ENCODE measurements around the gene NACC2.
"Not testable (repeated sequence)": the region's sequence is repeated elsewhere in the genome, so short reads cannot be mapped to it uniquely, and the experiment has no call there.

Gene NACC2

GRCh38 chr9:136040848-136041247, 54.2 kb downstream of the NACC2 start:
- not testable (repeated sequence) for H3K36me3 ChIP-seq (ENCODE audit: insufficient read depth, low read length); H3K9ac ChIP-seq (ENCODE audit: low read depth, low read length); H3K4me1 ChIP-seq (ENCODE audit: insufficient read depth, low read length); H3K9me3 ChIP-seq (ENCODE audit: control insufficient read depth, insufficient read depth, low read length)

GRCh38 chr9:136039488-136039887, 55.6 kb downstream of the NACC2 start:
- Histone ChIP-seq H3K36me3 (ENCODE audit: insufficient read depth, low read length) (0 out of 2 replicates have a peak, but pooled peaks cover 4% of the 10 kb centered on the region), H3K4me1 (ENCODE audit: insufficient read depth, low read length) (no peaks in the 10 kb centered on the region), H3K9me3 (ENCODE audit: control insufficient read depth, insufficient read depth, low read length) (peaks cover 4% of the 10 kb centered on the region; the same call in 1 of the 2 replicates), H3K9ac (ENCODE audit: low read depth, low read length) (no peak overlapping the region)

GRCh38 chr9:136036848-136037247, 58.2 kb downstream of the NACC2 start:
- Histone ChIP-seq H3K36me3 (ENCODE audit: insufficient read depth, low read length) (peaks cover 4% of the 10 kb centered on the region; the same call in 1 of the 2 replicates), H3K4me1 (ENCODE audit: insufficient read depth, low read length) (no peaks in the 10 kb centered on the region), H3K9ac (ENCODE audit: low read depth, low read length) (no peak overlapping the region), H3K9me3 (ENCODE audit: control insufficient read depth, insufficient read depth, low read length) (peaks cover 4% of the 10 kb centered on the region; the same call in 1 of the 2 replicates)

- Histone ChIP-seq H3K4me1 (ENCODE audit: insufficient read depth, low read length) (no peaks in the 10 kb centered on the region), H3K9me3 (ENCODE audit: control insufficient read depth, insufficient read depth, low read length) (peaks cover 4% of the 10 kb centered on the region; the same call in 1 of the 2 replicates), H3K9ac (ENCODE audit: low read depth, low read length) (no peak overlapping the region), H3K36me3 (ENCODE audit: insufficient read depth, low read length) (peaks cover 4% of the 10 kb centered on the region; the same call in 1 of the 2 replicates)
Observed at GRCh38 chr9:136036050-136036449, 59.0 kb downstream of the NACC2 start.

- Histone ChIP-seq H3K9ac (ENCODE audit: low read depth, low read length) (no peak overlapping the region), H3K9me3 (ENCODE audit: control insufficient read depth, insufficient read depth, low read length) (no peaks in the 10 kb centered on the region), H3K36me3 (ENCODE audit: insufficient read depth, low read length) (peaks cover 12% of the 10 kb centered on the region; the same call in 1 of the 2 replicates), H3K4me1 (ENCODE audit: insufficient read depth, low read length) (no peaks in the 10 kb centered on the region)
Observed at GRCh38 chr9:136031741-136032730, 63.1 kb downstream of the NACC2 start.

GRCh38 chr9:136031094-136031493, 64.0 kb downstream of the NACC2 start:
- no peaks in the 10 kb centered on the region for H3K9me3 ChIP-seq (ENCODE audit: control insufficient read depth, insufficient read depth, low read length)
- peaks cover 12% of the 10 kb centered on the region; the same call in 1 of the 2 replicates for H3K36me3 ChIP-seq (ENCODE audit: insufficient read depth, low read length)
- no peak overlapping the region for H3K9ac ChIP-seq (ENCODE audit: low read depth, low read length)
- no peaks in the 10 kb centered on the region for H3K4me1 ChIP-seq (ENCODE audit: insufficient read depth, low read length)

- Histone ChIP-seq H3K9ac (ENCODE audit: low read depth, low read length) (no peak overlapping the region), H3K4me1 (ENCODE audit: insufficient read depth, low read length) (no peaks in the 10 kb centered on the region), H3K9me3 (ENCODE audit: control insufficient read depth, insufficient read depth, low read length) (no peaks in the 10 kb centered on the region), H3K36me3 (ENCODE audit: insufficient read depth, low read length) (peaks cover 12% of the 10 kb centered on the region; the same call in 1 of the 2 replicates)
Observed at GRCh38 chr9:136029556-136029955, 65.5 kb downstream of the NACC2 start.

GRCh38 chr9:136028760-136029470, 66.2 kb downstream of the NACC2 start:
- H3K4me1 ChIP-seq (ENCODE audit: insufficient read depth, low read length): no peaks in the 10 kb centered on the region
- H3K36me3 ChIP-seq (ENCODE audit: insufficient read depth, low read length): peaks cover 12% of the 10 kb centered on the region; the same call in 1 of the 2 replicates
- no peak overlapping the region for H3K9ac ChIP-seq (ENCODE audit: low read depth, low read length)
- H3K9me3 ChIP-seq (ENCODE audit: control insufficient read depth, insufficient read depth, low read length): no peaks in the 10 kb centered on the region

GRCh38 chr9:136026943-136027289, 68.2 kb downstream of the NACC2 start:
- H3K36me3 ChIP-seq (ENCODE audit: insufficient read depth, low read length); H3K9me3 ChIP-seq (ENCODE audit: control insufficient read depth, insufficient read depth, low read length); H3K4me1 ChIP-seq (ENCODE audit: insufficient read depth, low read length); H3K9ac ChIP-seq (ENCODE audit: low read depth, low read length): not testable (repeated sequence)

GRCh38 chr9:136026266-136026942, 68.7 kb downstream of the NACC2 start:
- Histone ChIP-seq H3K36me3 (ENCODE audit: insufficient read depth, low read length) (peaks cover 7% of the 10 kb centered on the region; the same call in 1 of the 2 replicates), H3K9me3 (ENCODE audit: control insufficient read depth, insufficient read depth, low read length) (no peaks in the 10 kb centered on the region), H3K4me1 (ENCODE audit: insufficient read depth, low read length) (no peaks in the 10 kb centered on the region), H3K9ac (ENCODE audit: low read depth, low read length) (no peak overlapping the region)

- Histone ChIP-seq H3K36me3 (ENCODE audit: insufficient read depth, low read length) (peaks cover 7% of the 10 kb centered on the region; the same call in 1 of the 2 replicates), H3K9ac (ENCODE audit: low read depth, low read length) (no peak overlapping the region), H3K4me1 (ENCODE audit: insufficient read depth, low read length) (peaks cover 4% of the 10 kb centered on the region), H3K9me3 (ENCODE audit: control insufficient read depth, insufficient read depth, low read length) (no peaks in the 10 kb centered on the region)
Observed at GRCh38 chr9:136025481-136025880, 69.6 kb downstream of the NACC2 start.

- Histone ChIP-seq H3K9ac (ENCODE audit: low read depth, low read length) (no peak overlapping the region), H3K9me3 (ENCODE audit: control insufficient read depth, insufficient read depth, low read length) (no peaks in the 10 kb centered on the region), H3K4me1 (ENCODE audit: insufficient read depth, low read length) (peaks cover 4% of the 10 kb centered on the region), H3K36me3 (ENCODE audit: insufficient read depth, low read length) (peaks cover 7% of the 10 kb centered on the region; the same call in 1 of the 2 replicates)
Observed at GRCh38 chr9:136024696-136025316, 70.3 kb downstream of the NACC2 start.

- Histone ChIP-seq H3K36me3 (ENCODE audit: insufficient read depth, low read length) (peaks cover 5% of the 10 kb centered on the region; the same call in 1 of the 2 replicates), H3K4me1 (ENCODE audit: insufficient read depth, low read length) (peaks cover 4% of the 10 kb centered on the region), H3K9ac (ENCODE audit: low read depth, low read length) (no peak overlapping the region), H3K9me3 (ENCODE audit: control insufficient read depth, insufficient read depth, low read length) (no peaks in the 10 kb centered on the region)
Observed at GRCh38 chr9:136024286-136024685, 70.8 kb downstream of the NACC2 start.
